ENCODE data around the gene SEZ6L2. TPM values are rescaled to one million over a fixed set of nuclear protein-coding genes. Genes with fewer than 3 reads are reported as not detected.

Gene SEZ6L2
- total and polyA plus RNA-seq, 2 of the 13 experiments (the other 11 are each of a cell fraction or from before 2014, with no cell fraction given), result 14.9 to 16.9 TPM

DNA sequence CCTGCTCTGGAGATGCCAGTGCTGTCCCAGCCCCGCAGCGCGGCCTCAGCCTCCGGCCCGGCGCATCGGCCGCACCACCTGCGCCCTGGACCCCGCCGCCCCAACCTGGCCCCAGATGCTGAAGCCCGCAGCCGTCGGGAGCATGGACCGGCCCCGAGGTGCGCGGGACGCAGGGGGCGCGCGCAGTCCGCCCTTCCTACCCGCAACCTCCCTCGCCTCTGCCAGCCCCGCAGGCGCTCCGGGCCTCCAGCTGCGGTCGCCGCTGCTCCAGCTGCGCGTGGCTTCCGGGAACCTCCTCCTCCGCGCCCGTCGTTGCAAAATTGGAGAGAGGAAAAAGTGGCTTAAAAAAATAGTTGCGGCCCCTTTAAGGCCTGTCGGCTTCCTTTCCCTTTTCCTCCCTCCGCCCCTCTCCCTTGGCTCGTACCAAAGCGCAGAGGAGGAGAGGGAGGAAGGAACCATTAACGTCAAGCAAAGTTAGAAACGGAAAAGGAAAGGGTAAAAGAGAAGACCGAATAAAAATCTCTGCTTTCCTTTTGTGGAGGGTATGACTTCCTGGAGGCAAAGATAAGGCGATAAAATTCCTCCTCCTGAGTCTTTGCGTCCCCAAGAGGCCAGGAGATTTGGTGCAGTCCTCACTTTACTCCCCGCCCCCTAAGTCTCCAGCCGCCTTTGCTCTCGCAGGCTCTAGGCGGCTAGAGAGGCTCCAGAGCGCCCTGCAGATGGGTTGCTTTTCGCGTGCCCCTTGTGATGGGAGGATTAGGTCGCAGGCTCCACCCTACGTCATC, 36.3 kb downstream of the SEZ6L2 start, which contains the start of gene CDIPT (continued):
- peak; percentile 76 for TF ChIP-seq TFDP2 (CRISPR knock-in tag; IDR thresholded peaks at IDR 0.05)
- TF ChIP-seq ZSCAN29 (CRISPR knock-in tag; conservative IDR thresholded peaks at IDR 0.05), result no peak
- no peak for TF ChIP-seq ZBTB37 (CRISPR knock-in tag; IDR thresholded peaks at IDR 0.05)
- 0 out of 2 replicates have a peak, but pooled peaks have one; percentile 2 for TF ChIP-seq EED (CRISPR knock-in tag; IDR thresholded peaks at IDR 0.05)
- TF ChIP-seq PCBP1 (IDR thresholded peaks at IDR 0.05; ENCODE audit: borderline replicate concordance, low read depth, low read length), result 0 out of 2 replicates have a peak, but pooled peaks have one; percentile 93
- TF ChIP-seq NR0B2 (CRISPR knock-in tag; IDR thresholded peaks at IDR 0.05), result peak; percentile 74; the same call in 1 of the 2 replicates
- TF ChIP-seq ZNF781 (CRISPR knock-in tag; IDR thresholded peaks at IDR 0.05; ENCODE audit: borderline replicate concordance, not compliant biosample characterization), result no peak
- TF ChIP-seq DMAP1 (CRISPR knock-in tag; IDR thresholded peaks at IDR 0.05), result peak; percentile 79; the same call in 1 of the 2 replicates
- no peak for TF ChIP-seq RBM22 (optimal IDR thresholded peaks at IDR 0.05; ENCODE audit: low read length)
- TF ChIP-seq PRDM4 (CRISPR knock-in tag; IDR thresholded peaks at IDR 0.05; ENCODE audit: borderline replicate concordance), result no peak
- no peak for TF ChIP-seq FOXP1 (IDR thresholded peaks at IDR 0.05)
- TF ChIP-seq FOXP1 (CRISPR knock-in tag; IDR thresholded peaks at IDR 0.05), result peak; percentile 60
- TF ChIP-seq CBX2 (IDR thresholded peaks at IDR 0.05; ENCODE audit: low read depth, low read length), result no peak
- TF ChIP-seq CBX2 (CRISPR knock-in tag; IDR thresholded peaks at IDR 0.05; ENCODE audit: low read depth), result no peak
- no peak for TF ChIP-seq TBX3 (IDR thresholded peaks at IDR 0.05; ENCODE audit: borderline replicate concordance)
- TF ChIP-seq HES4 (CRISPR knock-in tag; IDR thresholded peaks at IDR 0.05; ENCODE audit: borderline replicate concordance), result no peak; the same call in 1 of the 2 replicates
- TF ChIP-seq ZNF607 (CRISPR knock-in tag; IDR thresholded peaks at IDR 0.05; ENCODE audit: borderline replicate concordance), result no peak; the same call in 1 of the 2 replicates
- TF ChIP-seq, protein P1, sequence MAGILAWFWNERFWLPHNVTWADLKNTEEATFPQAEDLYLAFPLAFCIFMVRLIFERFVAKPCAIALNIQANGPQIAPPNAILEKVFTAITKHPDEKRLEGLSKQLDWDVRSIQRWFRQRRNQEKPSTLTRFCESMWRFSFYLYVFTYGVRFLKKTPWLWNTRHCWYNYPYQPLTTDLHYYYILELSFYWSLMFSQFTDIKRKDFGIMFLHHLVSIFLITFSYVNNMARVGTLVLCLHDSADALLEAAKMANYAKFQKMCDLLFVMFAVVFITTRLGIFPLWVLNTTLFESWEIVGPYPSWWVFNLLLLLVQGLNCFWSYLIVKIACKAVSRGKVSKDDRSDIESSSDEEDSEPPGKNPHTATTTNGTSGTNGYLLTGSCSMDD (CRISPR knock-in tag; IDR thresholded peaks at IDR 0.05), result no peak
- TF ChIP-seq, protein P2, sequence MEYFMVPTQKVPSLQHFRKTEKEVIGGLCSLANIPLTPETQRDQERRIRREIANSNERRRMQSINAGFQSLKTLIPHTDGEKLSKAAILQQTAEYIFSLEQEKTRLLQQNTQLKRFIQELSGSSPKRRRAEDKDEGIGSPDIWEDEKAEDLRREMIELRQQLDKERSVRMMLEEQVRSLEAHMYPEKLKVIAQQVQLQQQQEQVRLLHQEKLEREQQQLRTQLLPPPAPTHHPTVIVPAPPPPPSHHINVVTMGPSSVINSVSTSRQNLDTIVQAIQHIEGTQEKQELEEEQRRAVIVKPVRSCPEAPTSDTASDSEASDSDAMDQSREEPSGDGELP (IDR thresholded peaks at IDR 0.05; ENCODE audit: borderline replicate concordance, low read depth), result peak; percentile 74
- no peak for TF ChIP-seq ZNF224 (CRISPR knock-in tag; IDR thresholded peaks at IDR 0.05)
- peak; percentile 61; the same call in 1 of the 2 replicates for TF ChIP-seq MIXL1 (CRISPR knock-in tag; IDR thresholded peaks at IDR 0.05)

All from HepG2 (cell line).